SK-N-SH (cell line): ENCODE data around the gene LENG1. TPM values are rescaled to one million over a fixed set of nuclear protein-coding genes. Genes with fewer than 3 reads are reported as not detected.

Experiments used
- CTCF ChIA-PET: fragments of 300-600, 350-600 bp; formaldehyde crosslinking; extraction: SDS; loops from one replicate; lab custom pipeline; 2021; lab: Yijun Ruan, JAX
- POLR2A ChIA-PET: fragments of 350-600 bp; sonication (Branson Sonifier 250); formaldehyde crosslinking; extraction: SDS; loops from one replicate; lab custom pipeline; 2020; ENCODE audit warnings: antibody characterized with exemption, inconsistent platforms; lab: Yijun Ruan, JAX
- DNase-seq: peaks from one replicate; pipeline ENCODE4 v3.0.0; 2012
- H2AFZ ChIP-seq: fragments of 200-600 bp; sonication (generic); 2 replicates; pipeline ENCODE4 v1.8.1; 2016; ENCODE audit warnings: antibody characterized with exemption, mild to moderate bottlenecking, low read depth
- H3F3A ChIP-seq: fragments of 200-600 bp; sonication (generic); replicated peaks from 2 replicates; pipeline ENCODE3; 2016; ENCODE audit warnings: antibody characterized with exemption, mild to moderate bottlenecking; ENCODE audit not compliant: insufficient read depth
- H3K27ac ChIP-seq, 2 experiments: fragments of 200-500 bp in 1 of 2; fragments of 200-600 bp in 1 of 2; sonication (Bioruptor generic) in 1 of 2; sonication (generic), shearing (Covaris generic) in 1 of 2; 2 replicates each; pipeline versions ENCODE4 v1.5.1 to v1.6.1; 2014 to 2016; ENCODE audit warnings: low read depth in 2 of 2, inconsistent platforms in 1 of 2, low read length in 1 of 2, mild to moderate bottlenecking in 1 of 2, mixed read lengths in 1 of 2
- H3K27me3 ChIP-seq: fragments of 200-600 bp; sonication (generic), shearing (Covaris generic); 2 replicates; pipeline ENCODE4 v1.6.1; 2016; ENCODE audit warnings: mixed run types; ENCODE audit not compliant: insufficient read depth
- H3K36me3 ChIP-seq, 2 experiments: fragments of 200-500 bp in 1 of 2; fragments of 200-600 bp in 1 of 2; sonication (Bioruptor generic) in 1 of 2; sonication (generic) in 1 of 2; replicated peaks in 1 of 2; 2 replicates each; pipeline versions ENCODE3 to v1.5.1; 2014 to 2016; ENCODE audit warnings: low read length in 1 of 2, mild to moderate bottlenecking in 1 of 2; ENCODE audit not compliant: insufficient read depth in 2 of 2, control insufficient read depth in 1 of 2
- H3K4me1 ChIP-seq, 2 experiments: fragments of 200-500 bp in 1 of 2; fragments of 200-600 bp in 1 of 2; sonication (Bioruptor generic) in 1 of 2; sonication (generic), shearing (Covaris generic) in 1 of 2; 2 replicates each; pipeline versions ENCODE4 v1.5.1 to v1.6.1; 2014 to 2016; ENCODE audit warnings: low read depth in 1 of 2, low read length in 1 of 2, mixed run types in 1 of 2; ENCODE audit not compliant: insufficient read depth in 2 of 2, control insufficient read depth in 1 of 2
- H3K4me2 ChIP-seq: fragments of 200-600 bp; sonication (generic), shearing (Covaris generic); 2 replicates; pipeline ENCODE4 v1.6.1; 2017; ENCODE audit warnings: mixed run types
- H3K4me3 ChIP-seq, 2 experiments: fragments of 200-500 bp in 1 of 2; fragments of 200-600 bp in 1 of 2; sonication (Bioruptor generic) in 1 of 2; sonication (generic), shearing (Covaris generic) in 1 of 2; 2 replicates each; pipeline versions ENCODE4 v1.5.1 to v1.8.1; 2014 to 2016; ENCODE audit warnings: low read depth in 2 of 2, inconsistent platforms in 1 of 2, low read length in 1 of 2, mild to moderate bottlenecking in 1 of 2, mixed read lengths in 1 of 2, moderate library complexity in 1 of 2
- H3K79me2 ChIP-seq: fragments of 200-600 bp; sonication (generic); 2 replicates; pipeline ENCODE4 v1.8.1; 2017; ENCODE audit warnings: mild to moderate bottlenecking; ENCODE audit not compliant: insufficient read depth
- H3K9ac ChIP-seq: fragments of 200-600 bp; sonication (generic); 2 replicates; pipeline ENCODE4 v1.6.1; 2017; ENCODE audit warnings: mixed run types
- H3K9me2 ChIP-seq: fragments of 200-600 bp; sonication (generic); 2 replicates; pipeline ENCODE4 v1.6.1; 2017; ENCODE audit warnings: mixed run types
- H3K9me3 ChIP-seq: fragments of 200-600 bp; sonication (generic); 2 replicates; pipeline ENCODE4 v1.6.1; 2017; ENCODE audit warnings: mixed run types, mild to moderate bottlenecking, moderate library complexity
- H4K20me1 ChIP-seq: fragments of 200-600 bp; sonication (generic); 2 replicates; pipeline ENCODE4 v1.6.1; 2017; ENCODE audit warnings: mild to moderate bottlenecking, mixed run types; ENCODE audit not compliant: insufficient read depth
- ELF1 ChIP-seq: IDR thresholded peaks from 2 replicates; pipeline ENCODE4 v1.4.0; 2012
- EZH2phosphoT487 ChIP-seq: fragments of 200-600 bp; sonication (generic); IDR thresholded peaks from 2 replicates; pipeline ENCODE4 v1.6.1; 2017; ENCODE audit warnings: low read depth, mixed run types, mild to moderate bottlenecking, antibody characterized with exemption, moderate library complexity, borderline replicate concordance
- FOXM1 ChIP-seq: IDR thresholded peaks from 2 replicates; pipeline ENCODE4 v1.4.0; 2012; ENCODE audit warnings: low read depth, mild to moderate bottlenecking
- GATA2 ChIP-seq: sonication (generic); formaldehyde crosslinking; IDR thresholded peaks from 2 replicates; pipeline ENCODE4 v1.5.0; 2020; ENCODE audit warnings: mild to moderate bottlenecking, missing genetic modification reagents
- JUND ChIP-seq: IDR thresholded peaks from 2 replicates; pipeline ENCODE4 v1.4.0; 2012
- MEF2A ChIP-seq: IDR thresholded peaks from 2 replicates; pipeline ENCODE4 v1.4.0; 2012; ENCODE audit warnings: low read depth, borderline replicate concordance
- POLR2AphosphoS5 ChIP-seq: IDR thresholded peaks from 2 replicates; pipeline ENCODE4 v1.6.1; 2012; ENCODE audit warnings: low read depth, low read length
- RAD21 ChIP-seq: IDR thresholded peaks from 2 replicates; pipeline ENCODE4 v1.6.1; 2012; ENCODE audit warnings: mild to moderate bottlenecking, low read length
- WGBS: methylation state at CpG from one replicate; pipeline ENCODE4 v1.1.6; 2017; ENCODE audit warnings: low lambda C conversion rate; 5-methylcytosine and 5-hydroxymethylcytosine counted together
- polyA plus RNA-seq, 3 experiments: library from polyadenylated mRNA; depleted of rRNA; stranded (reverse); fragments of >200 nt; gene quantifications; 2 replicates each; pipeline ENCODE4 v1.2.3, GENCODE V29; 2012
- TF ChIP-seq, protein P1 (sequence below): IDR thresholded peaks from 2 replicates; pipeline ENCODE4 v1.4.0; 2012; ENCODE audit warnings: low read depth, borderline replicate concordance

Gene LENG1
- polyA plus RNA-seq, 1 of the 3 experiments (the other 2 are of a cell fraction), result 11.4 TPM

DNA sequence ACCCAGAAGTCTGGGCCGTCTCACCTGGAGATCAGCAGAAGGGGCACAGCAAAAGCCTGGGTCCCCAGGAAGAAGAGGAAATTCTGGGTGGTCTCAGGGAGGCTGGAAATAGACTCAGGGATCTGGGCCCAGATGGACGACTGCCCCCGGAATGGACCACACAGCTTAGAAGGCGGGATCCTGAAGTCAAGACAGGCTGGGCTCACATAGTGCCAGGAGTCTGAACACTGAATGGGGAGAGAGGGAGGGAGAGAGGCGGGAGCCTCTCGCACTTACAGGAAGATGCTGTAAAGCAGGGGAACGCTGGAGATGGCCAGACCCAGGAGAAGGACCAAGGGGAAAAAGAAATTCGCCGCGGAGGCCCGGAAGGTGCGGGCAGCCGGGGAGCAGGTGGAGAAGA is 1.3 kb upstream of the LENG1 start:
- Histone ChIP-seq H2AFZ (no peak overlapping the region), H3K79me2 (peaks cover 19% of the 10 kb centered on the region; the same call in 1 of the 2 replicates), H3K9me3 (no peaks in the 10 kb centered on the region), H4K20me1 (no peaks in the 10 kb centered on the region), H3K4me1 (peaks cover 7 to 19% of the 10 kb centered on the region in 2 experiments; a peak in 2 of 4 replicates), H3F3A (no peaks in the 10 kb centered on the region), H3K9ac (peak overlapping the region; percentile 78; the same call in 1 of the 2 replicates), H3K4me2 (peak overlapping the region; percentile 93), H3K9me2 (no peaks in the 10 kb centered on the region), H3K27ac (peak overlapping the region in 1 of 2 experiments; percentile 82; a peak in 1 of 4 replicates), H3K4me3 (peak overlapping the region; percentile 80 to 83), H3K27me3 (no peaks in the 10 kb centered on the region), H3K36me3 (peaks cover 13 to 20% of the 10 kb centered on the region in 2 experiments)
- 35% methylated on average over 13 of the region's 13 CpGs for WGBS
- TF ChIP-seq FOXM1 (no peak), GATA2 (no peak)
- ChIA-PET CTCF (interaction anchor here (1.8 kb wide), 1 partner anchor 22 kb away, joined by 5 read pairs; no protein-coding TSS in a partner anchor), POLR2A (no interaction called here)
- no peak for DNase-seq

DNA sequence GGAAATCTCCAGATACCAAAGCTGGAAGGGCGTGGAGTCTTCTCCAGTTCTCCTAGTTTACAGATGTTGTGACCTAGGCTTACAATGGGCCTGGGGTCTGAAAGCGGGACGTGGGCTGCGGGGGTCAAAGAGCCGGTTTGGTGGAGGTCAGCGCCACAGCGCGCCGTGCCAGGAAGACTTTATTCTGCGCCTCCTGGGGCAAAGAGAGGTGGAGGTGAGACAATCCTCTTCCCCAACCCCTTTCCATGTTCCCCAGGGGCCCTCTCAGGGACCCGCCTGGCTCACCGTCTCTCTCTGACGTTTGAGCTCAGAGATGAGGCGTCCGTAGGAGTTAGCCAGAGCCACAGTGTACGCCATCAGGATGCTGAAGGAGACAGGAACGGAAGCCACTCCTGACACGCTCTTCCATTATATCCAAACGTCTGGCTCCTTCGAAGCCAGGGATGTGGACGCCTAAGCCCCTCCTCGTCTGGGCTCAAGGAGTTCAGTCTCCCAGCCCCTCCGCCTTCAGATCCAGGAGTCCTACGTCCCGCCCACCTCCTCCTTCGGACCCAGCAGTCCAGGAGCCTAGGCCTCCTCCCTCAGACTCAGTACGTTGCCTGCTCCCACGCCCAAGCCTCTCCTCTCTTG is 776 bp upstream of the LENG1 start:
- no peaks in the 10 kb centered on the region for H3K27me3 ChIP-seq
- peaks cover 19 to 21% of the 10 kb centered on the region in 2 experiments for H3K36me3 ChIP-seq
- H3K9ac ChIP-seq, result peak overlapping the region; percentile 78
- H3K9me3 ChIP-seq, result no peaks in the 10 kb centered on the region
- no peak for DNase-seq
- POLR2A ChIA-PET, result interaction anchor here (1.4 kb wide), 1 partner anchor 10 kb away, joined by 6 read pairs; no protein-coding TSS in a partner anchor
- WGBS, result 2% methylated on average over 13 of the region's 28 CpGs
- H3K4me3 ChIP-seq, result peak overlapping the region; percentile 80 to 83
- peak overlapping the region; percentile 92 for H2AFZ ChIP-seq
- H4K20me1 ChIP-seq, result no peaks in the 10 kb centered on the region
- peaks cover 7 to 19% of the 10 kb centered on the region in 2 experiments; a peak in 2 of 4 replicates for H3K4me1 ChIP-seq
- no peaks in the 10 kb centered on the region for H3K9me2 ChIP-seq
- peak overlapping the region; percentile 93 for H3K4me2 ChIP-seq
- H3F3A ChIP-seq, result no peaks in the 10 kb centered on the region
- peak overlapping the region; percentile 71 to 82 for H3K27ac ChIP-seq
- TF ChIP-seq JUND (no peak), RAD21 (no peak), EZH2phosphoT487 (no peak), POLR2AphosphoS5 (no peak), MEF2A (no peak), ELF1 (no peak)
- TF ChIP-seq, protein P1, sequence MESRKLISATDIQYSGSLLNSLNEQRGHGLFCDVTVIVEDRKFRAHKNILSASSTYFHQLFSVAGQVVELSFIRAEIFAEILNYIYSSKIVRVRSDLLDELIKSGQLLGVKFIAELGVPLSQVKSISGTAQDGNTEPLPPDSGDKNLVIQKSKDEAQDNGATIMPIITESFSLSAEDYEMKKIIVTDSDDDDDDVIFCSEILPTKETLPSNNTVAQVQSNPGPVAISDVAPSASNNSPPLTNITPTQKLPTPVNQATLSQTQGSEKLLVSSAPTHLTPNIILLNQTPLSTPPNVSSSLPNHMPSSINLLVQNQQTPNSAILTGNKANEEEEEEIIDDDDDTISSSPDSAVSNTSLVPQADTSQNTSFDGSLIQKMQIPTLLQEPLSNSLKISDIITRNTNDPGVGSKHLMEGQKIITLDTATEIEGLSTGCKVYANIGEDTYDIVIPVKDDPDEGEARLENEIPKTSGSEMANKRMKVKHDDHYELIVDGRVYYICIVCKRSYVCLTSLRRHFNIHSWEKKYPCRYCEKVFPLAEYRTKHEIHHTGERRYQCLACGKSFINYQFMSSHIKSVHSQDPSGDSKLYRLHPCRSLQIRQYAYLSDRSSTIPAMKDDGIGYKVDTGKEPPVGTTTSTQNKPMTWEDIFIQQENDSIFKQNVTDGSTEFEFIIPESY, result no peak
- CTCF ChIA-PET, result interaction anchor here (1.1 to 2.3 kb wide), 7 partner anchors 8 to 45 kb away, joined by 3 to 13 read pairs (median 5); partner anchors contain the start of genes PRPF31, TFPT and TMC4
- peaks cover 19% of the 10 kb centered on the region; the same call in 1 of the 2 replicates for H3K79me2 ChIP-seq
